Measurements from ENCODE around the gene STAC3. TPM values are rescaled to one million over a fixed set of nuclear protein-coding genes. Genes with fewer than 3 reads are reported as not detected.
A peak's percentile ranks its signal among the peaks of the same experiment; 100 is the strongest.

The STAC3 gene
- total and polyA plus RNA-seq, 9 of the 15 experiments (the other 6 are each of a cell fraction or from before 2014, with no cell fraction given) = 0.45 to 6.4 (median 3.3) TPM

GRCh38 chr12:57199191-57199590, 51.8 kb downstream of the STAC3 start (continued):
- no peak for TF ChIP-seq SRF (CRISPR knock-in tag; IDR thresholded peaks at IDR 0.05)

GRCh38 chr12:57198329-57198728, 52.7 kb downstream of the STAC3 start:
- peaks cover 38% of the 10 kb centered on the region for H4K20me1 ChIP-seq (replicated peaks; ENCODE audit: control insufficient read depth, insufficient read depth, low read length)
- in situ Hi-C loops (cut with MboI) (no loop called here), intact Hi-C loops (cut with micrococcal nuclease) (loop anchor here (5.0 kb wide), 1 partner anchor 44 kb away; no protein-coding TSS in a partner anchor)
- POLR2A ChIA-PET = interaction anchor here (0.8 to 0.9 kb wide), 2 partner anchors 18 to 54 kb away, joined by 3 to 4 read pairs; no protein-coding TSS in a partner anchor
- H3K79me2 ChIP-seq (ENCODE audit: control insufficient read depth, insufficient read depth, low read length) = no peaks in the 10 kb centered on the region
- H3K4me1 ChIP-seq (replicated peaks in 1 of 2; ENCODE audit: control insufficient read depth in 2 of 2, insufficient read depth in 2 of 2, low read length in 2 of 2) = peaks cover 0 to 57% of the 10 kb centered on the region in 2 experiments; a peak in 2 of 5 replicates
- no peak overlapping the region for H3K4me3 ChIP-seq
- peaks cover 72 to 96% of the 10 kb centered on the region in 2 experiments; a peak in 4 of 5 replicates for H3K27me3 ChIP-seq (ENCODE audit: control insufficient read depth in 2 of 2, insufficient read depth in 2 of 2, low read length in 2 of 2)
- FAIRE-seq (no peak), ATAC-seq (no peak), DNase-seq (ENCODE audit: extremely low read depth in 1 of 4, low spot score in 3 of 4) (no peak)
- peak; percentile 54 for TF ChIP-seq USF1 (CRISPR knock-in tag; IDR thresholded peaks at IDR 0.05)
- no peak for TF ChIP-seq XRCC4 (IDR thresholded peaks at IDR 0.05; ENCODE audit: extremely low read depth, insufficient read depth, insufficient read length)
- TF ChIP-seq NKRF (IDR thresholded peaks at IDR 0.05; ENCODE audit: borderline replicate concordance) = no peak
- peak; percentile 18; the same call in 1 of the 2 replicates for TF ChIP-seq USF2 (CRISPR knock-in tag; IDR thresholded peaks at IDR 0.05)
- no peak overlapping the region for H3K4me2 ChIP-seq (ENCODE audit: insufficient read depth, low read length)
- no peaks in the 10 kb centered on the region for H3K9me3 ChIP-seq (replicated peaks; ENCODE audit: control insufficient read depth, insufficient read depth, low read depth, low read length)
- BruUV-seq (replicated peaks) = no TSS peak
- H3K9ac ChIP-seq (ENCODE audit: insufficient read depth in 1 of 2, low read depth in 2 of 2, low read length in 2 of 2) = no peak overlapping the region; a peak in 1 of 4 replicates
- H3K27ac ChIP-seq (ENCODE audit: extremely low read depth, low read depth, low read length) = no peak overlapping the region
- no peak overlapping the region for H2AFZ ChIP-seq (ENCODE audit: low read depth, low read length)
- 34% methylated on average over 17 of the region's 17 CpGs for WGBS (ENCODE audit: insufficient coverage, low coverage, missing lambda C conversion rate)
- no peaks in the 10 kb centered on the region for H3K9me1 ChIP-seq (ENCODE audit: control insufficient read depth, insufficient read depth, low read length)
- H3K36me3 ChIP-seq (ENCODE audit: control insufficient read depth, insufficient read depth, low read length) = no peaks in the 10 kb centered on the region
- CTCF ChIA-PET (ENCODE audit: low intra/inter-chr PET ratio) = no interaction called here
